Left lung (tissue), 10 donors: ENCODE measurements around the gene NCOA7. TPM values are rescaled to one million over a fixed set of nuclear protein-coding genes. Genes with fewer than 3 reads are reported as not detected.

ENCODE experiments used
- ATAC-seq: fragments of 200-7000 bp; cut with Tn5 transposase; one replicate; pipeline ENCODE4 v1.9.1; 2020; ENCODE audit warnings: moderate library complexity
- DNase-seq, 4 donors: peaks; one replicate each; pipeline ENCODE4 v3.0.0-alpha.2; 2013 to 2020
- H3K27ac ChIP-seq, 2 donors: fragments of 200-600 bp; sonication (generic) in 1 of 2; one replicate each; pipeline versions ENCODE4 v1.5.0 to v1.8.0; 2020 to 2021
- H3K27me3 ChIP-seq, 2 donors: fragments of 200-600 bp; sonication (generic) in 1 of 2; one replicate each; pipeline versions ENCODE4 v1.5.0 to v1.8.0; 2020 to 2021
- H3K36me3 ChIP-seq, 2 donors: fragments of 200-600 bp; sonication (generic) in 1 of 2; one replicate each; pipeline versions ENCODE4 v1.5.0 to v1.8.0; 2020 to 2021
- H3K4me1 ChIP-seq, 2 donors: fragments of 200-600 bp; one replicate each; pipeline ENCODE4 v1.8.0; 2021
- H3K4me3 ChIP-seq, 2 donors: fragments of 200-600 bp; sonication (generic) in 1 of 2; one replicate each; pipeline versions ENCODE4 v1.5.0 to v1.8.0; 2020 to 2021; ENCODE audit warnings: mild to moderate bottlenecking in 1 of 2
- H3K9me3 ChIP-seq, 2 donors: fragments of 200-600 bp; sonication (generic) in 1 of 2; one replicate each; pipeline versions ENCODE4 v1.5.0 to v1.8.0; 2020 to 2021
- intact Hi-C, 2 donors: fragments of 100-400 bp; cut with DNase I; formaldehyde crosslinking; loops; one replicate each; pipeline versions ENCODE4 v1.11.2 to v1.14.2; 2022
- polyA plus RNA-seq, 6 donors: library from polyadenylated mRNA; unstranded; fragments of 120-200 nt; gene quantifications; one replicate each; pipeline ENCODE4 v1.2.1, GENCODE V29; 2013; ENCODE audit not compliant: insufficient read length in 6 of 6
- total RNA-seq, 2 donors: library from RNA; stranded (reverse); fragmentation: NEBNext Ultra II Directional; extraction: Animal tissue kit (Norgen Biotek cat#: 25700); gene quantifications; one replicate each; pipeline ENCODE4 v1.2.1, GENCODE V29; 2021
- TF ChIP-seq, protein P1 (sequence below), 2 donors: fragments of 200-600 bp; sonication (generic) in 1 of 2; IDR thresholded peaks; one replicate each; pipeline versions ENCODE4 v1.5.0 to v1.8.0; 2021; ENCODE audit warnings: antibody characterized with exemption in 2 of 2
- donor health status: DM: no; HTN: yes; CAD: no.
- donor health status: DM: no; HTN: no; CAD: no.

The NCOA7 gene
- total and polyA plus RNA-seq, 8 donors: 16.1 to 94.3 (median 18.3) TPM

DNA sequence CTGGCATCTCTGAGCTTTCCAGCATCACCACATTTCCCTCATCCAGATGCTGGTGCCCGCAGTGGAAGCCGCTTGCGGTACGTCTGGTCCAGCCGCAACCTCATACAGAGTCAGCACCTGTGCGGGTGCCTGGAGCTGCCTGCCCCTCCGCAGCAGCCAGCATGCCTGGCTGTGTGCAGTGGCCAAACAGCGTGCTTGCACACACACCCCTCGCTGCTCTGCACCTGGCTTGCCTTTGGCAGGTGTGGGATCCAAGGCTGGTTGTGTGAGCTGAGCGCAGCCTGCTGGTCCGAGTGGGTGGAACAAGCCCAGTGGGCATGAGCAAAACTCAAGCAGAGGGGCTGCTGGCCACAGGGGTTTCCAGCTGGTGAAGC is 162.7 kb downstream of the NCOA7 start:
- H3K27ac ChIP-seq: no peak overlapping the region
- peaks cover 5 to 20% of the 10 kb centered on the region in 2 donors for H3K4me1 ChIP-seq
- no peak overlapping the region for H3K4me3 ChIP-seq
- no peaks in the 10 kb centered on the region for H3K36me3 ChIP-seq
- TF ChIP-seq, protein P1, sequence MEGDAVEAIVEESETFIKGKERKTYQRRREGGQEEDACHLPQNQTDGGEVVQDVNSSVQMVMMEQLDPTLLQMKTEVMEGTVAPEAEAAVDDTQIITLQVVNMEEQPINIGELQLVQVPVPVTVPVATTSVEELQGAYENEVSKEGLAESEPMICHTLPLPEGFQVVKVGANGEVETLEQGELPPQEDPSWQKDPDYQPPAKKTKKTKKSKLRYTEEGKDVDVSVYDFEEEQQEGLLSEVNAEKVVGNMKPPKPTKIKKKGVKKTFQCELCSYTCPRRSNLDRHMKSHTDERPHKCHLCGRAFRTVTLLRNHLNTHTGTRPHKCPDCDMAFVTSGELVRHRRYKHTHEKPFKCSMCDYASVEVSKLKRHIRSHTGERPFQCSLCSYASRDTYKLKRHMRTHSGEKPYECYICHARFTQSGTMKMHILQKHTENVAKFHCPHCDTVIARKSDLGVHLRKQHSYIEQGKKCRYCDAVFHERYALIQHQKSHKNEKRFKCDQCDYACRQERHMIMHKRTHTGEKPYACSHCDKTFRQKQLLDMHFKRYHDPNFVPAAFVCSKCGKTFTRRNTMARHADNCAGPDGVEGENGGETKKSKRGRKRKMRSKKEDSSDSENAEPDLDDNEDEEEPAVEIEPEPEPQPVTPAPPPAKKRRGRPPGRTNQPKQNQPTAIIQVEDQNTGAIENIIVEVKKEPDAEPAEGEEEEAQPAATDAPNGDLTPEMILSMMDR (IDR thresholded peaks at IDR 0.05): no peak
- intact Hi-C loops: no loop called here
- peak in 2 of 4 donors; percentile 32 to 75 for DNase-seq
- no peaks in the 10 kb centered on the region for H3K27me3 ChIP-seq
- ATAC-seq: no peak
- H3K9me3 ChIP-seq: no peaks in the 10 kb centered on the region

DNA sequence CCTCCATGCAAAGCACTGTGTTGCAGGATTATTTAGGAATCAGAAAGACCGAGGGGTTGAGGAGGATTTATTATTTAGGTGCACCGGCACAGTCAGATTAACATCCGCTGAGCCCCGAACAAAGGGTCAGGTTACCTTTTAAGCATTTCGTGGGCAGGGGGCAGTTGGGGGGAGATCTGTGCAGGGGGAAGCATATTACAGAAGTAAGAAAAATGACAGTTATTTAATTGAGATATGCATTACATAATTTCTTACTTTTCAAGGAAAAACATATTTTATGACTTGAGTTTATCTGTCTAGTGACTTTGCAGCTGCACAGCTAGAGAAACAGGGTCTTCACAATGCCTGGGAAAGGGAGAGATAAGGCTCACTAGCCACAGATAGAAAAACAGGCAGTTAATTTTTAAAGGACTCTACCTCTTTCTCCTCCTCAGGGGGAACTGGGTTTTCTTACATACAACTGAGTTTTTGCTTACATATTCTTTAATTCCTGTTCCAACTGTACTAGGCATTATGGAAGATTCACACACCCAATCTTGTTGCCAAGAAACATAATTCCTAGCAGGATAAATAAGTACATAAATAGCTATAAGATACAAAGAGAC is 164.1 kb downstream of the NCOA7 start:
- H3K4me3 ChIP-seq: no peak overlapping the region
- no peaks in the 10 kb centered on the region for H3K36me3 ChIP-seq
- DNase-seq (no peak), ATAC-seq (no peak)
- H3K27me3 ChIP-seq: no peaks in the 10 kb centered on the region
- TF ChIP-seq, protein P1 (IDR thresholded peaks at IDR 0.05): no peak
- H3K4me1 ChIP-seq: peaks cover 5 to 26% of the 10 kb centered on the region in 2 donors
- intact Hi-C loops: no loop called here
- H3K9me3 ChIP-seq: no peaks in the 10 kb centered on the region
- no peak overlapping the region for H3K27ac ChIP-seq

DNA sequence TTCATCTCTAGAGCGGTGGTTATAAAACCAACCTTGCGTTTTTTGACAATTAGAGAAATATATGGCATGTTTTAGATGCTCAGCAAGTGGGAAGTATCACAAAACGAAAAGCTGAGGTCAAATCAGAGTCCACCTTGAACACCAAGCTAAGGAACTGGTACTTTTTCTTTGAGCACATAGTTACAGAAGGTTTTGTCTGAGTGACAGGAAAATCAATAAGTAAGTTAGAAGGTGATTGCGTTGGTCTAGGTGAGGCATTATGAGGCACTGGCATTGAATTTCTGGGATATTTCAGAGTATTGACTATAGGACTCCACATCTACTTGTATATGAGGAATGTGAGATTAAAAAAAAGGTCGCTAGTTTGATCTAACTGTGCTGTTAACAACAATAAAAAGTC is 165.2 kb downstream of the NCOA7 start:
- Histone ChIP-seq H3K36me3 (no peaks in the 10 kb centered on the region), H3K27me3 (no peaks in the 10 kb centered on the region), H3K4me3 (peak overlapping the region in 1 of 2 donors; percentile 94), H3K4me1 (peaks cover 5 to 30% of the 10 kb centered on the region in 2 donors), H3K27ac (peak overlapping the region; percentile 95 to 99), H3K9me3 (no peaks in the 10 kb centered on the region)
- DNase-seq (no peak), ATAC-seq (no peak)
- TF ChIP-seq, protein P1 (IDR thresholded peaks at IDR 0.05): no peak
- intact Hi-C loops: no loop called here

DNA sequence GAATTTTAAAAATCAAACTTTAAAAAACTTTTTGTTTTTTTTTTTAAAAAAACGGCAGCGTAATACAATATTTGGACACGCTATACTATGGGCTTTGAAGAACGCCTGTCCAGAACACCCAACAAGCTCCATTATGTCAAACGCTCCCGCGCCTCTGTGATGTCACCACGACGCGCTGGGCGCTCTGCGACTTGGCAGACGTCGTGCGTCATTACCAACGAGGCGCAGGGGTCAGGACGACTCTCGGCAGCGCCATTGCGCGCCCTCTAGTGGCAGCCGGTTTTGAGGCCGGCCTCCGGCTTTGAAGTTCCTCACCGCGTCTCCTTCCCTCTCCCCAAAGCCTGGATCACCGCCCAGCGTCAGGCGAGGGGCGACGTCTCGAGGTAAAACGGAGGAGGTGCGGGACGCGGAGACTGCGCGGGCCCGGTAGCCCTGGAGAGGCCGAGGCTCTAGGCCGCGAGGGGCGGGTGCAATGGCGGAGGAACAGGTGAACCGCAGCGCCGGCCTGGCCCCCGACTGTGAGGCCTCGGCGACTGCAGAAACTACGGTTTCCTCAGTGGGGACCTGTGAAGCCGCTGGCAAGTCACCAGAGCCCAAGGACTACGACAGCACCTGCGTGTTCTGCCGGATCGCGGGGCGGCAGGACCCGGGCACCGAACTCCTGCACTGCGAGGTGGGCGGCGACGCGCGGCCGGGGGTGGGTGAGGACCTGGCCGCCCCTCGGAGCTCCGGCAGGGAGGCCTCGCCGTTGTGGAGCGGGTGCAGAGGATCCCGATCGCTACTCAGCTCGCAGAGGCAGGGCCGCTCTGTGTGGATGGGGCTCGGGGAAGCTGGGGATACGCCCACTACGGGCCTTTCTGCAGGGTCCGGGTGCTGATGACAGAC is 166.0 kb downstream of the NCOA7 start, which contains the start of gene HINT3:
Gene HINT3 (plus strand): TSS at position 265 of the 885 bp plus-strand sequence. CDS start 208 bp downstream, at position 473.
- Histone ChIP-seq H3K27ac (peak within 1 kb of the TSS; percentile 95 to 99), H3K9me3 (no peaks in the 10 kb centered on the region), H3K4me3 (peak within 1 kb of the TSS; percentile 80 to 94), H3K4me1 (peaks cover 5 to 30% of the 10 kb centered on the region in 2 donors), H3K36me3 (peaks cover 0 to 6% of the 10 kb centered on the region in 2 donors), H3K27me3 (no peaks in the 10 kb centered on the region)
- ATAC-seq (peak; percentile 92), DNase-seq (peak; percentile 97 to 100 (median 98))
- TF ChIP-seq, protein P1 (IDR thresholded peaks at IDR 0.05): peak; percentile 92 to 97
- intact Hi-C loops: no loop called here

DNA sequence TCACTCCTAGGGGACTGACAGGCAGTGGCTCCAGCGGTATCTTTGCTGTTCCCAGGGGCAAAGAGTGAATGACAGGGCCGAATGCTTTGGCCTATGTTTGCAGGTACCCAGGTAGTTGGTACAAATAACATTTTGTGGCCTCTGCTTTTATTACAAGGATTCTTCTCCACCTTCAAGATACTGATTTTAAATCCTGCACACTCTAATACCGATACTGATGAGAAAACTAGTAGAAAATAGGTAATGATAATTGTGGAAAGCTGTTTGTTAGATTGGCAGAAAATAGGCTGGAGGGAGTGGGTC is 166.6 kb downstream of the NCOA7 start:
- H3K36me3 ChIP-seq: peaks cover 0 to 6% of the 10 kb centered on the region in 2 donors
- DNase-seq: no peak
- TF ChIP-seq, protein P1 (IDR thresholded peaks at IDR 0.05): no peak
- no peaks in the 10 kb centered on the region for H3K27me3 ChIP-seq
- peak overlapping the region; percentile 95 to 99 for H3K27ac ChIP-seq
- peaks cover 5 to 30% of the 10 kb centered on the region in 2 donors for H3K4me1 ChIP-seq
- no peak for ATAC-seq
- no peaks in the 10 kb centered on the region for H3K9me3 ChIP-seq
- intact Hi-C loops: no loop called here
- peak overlapping the region; percentile 80 to 94 for H3K4me3 ChIP-seq
